GM21786 (cell line): ENCODE results near the gene IFI27.

Experiments
- ATAC-seq: cut with Tn5 transposase; IDR thresholded peaks from one replicate; pipeline ENCODE4 v1.9.1; 2021; ENCODE audit not compliant: unreplicated experiment

Gene IFI27

GRCh38 chr14:94102768-94103482 is 7.6 kb upstream of the IFI27 start:
- ATAC-seq: no peak

- ATAC-seq: no peak
Observed at GRCh38 chr14:94103554-94104150, 6.9 kb upstream of the IFI27 start.

GRCh38 chr14:94104731-94105130 is 5.8 kb upstream of the IFI27 start:
- ATAC-seq: no peak

- no peak for ATAC-seq
Observed at GRCh38 chr14:94109915-94110250, 653 bp upstream of the IFI27 start.

GRCh38 chr14:94111276-94112095 is 950 bp downstream of the IFI27 start:
- no peak for ATAC-seq

GRCh38 chr14:94112513-94113063 is 2.1 kb downstream of the IFI27 start:
- ATAC-seq: no peak

GRCh38 chr14:94113073-94113472 is 2.5 kb downstream of the IFI27 start:
- ATAC-seq: no peak

- no peak for ATAC-seq
Observed at GRCh38 chr14:94113490-94113889, 3.0 kb downstream of the IFI27 start.

- no peak for ATAC-seq
Observed at GRCh38 chr14:94113908-94114588, 3.5 kb downstream of the IFI27 start.

GRCh38 chr14:94114589-94115057 is 4.1 kb downstream of the IFI27 start:
- ATAC-seq: no peak

- ATAC-seq: no peak
Observed at GRCh38 chr14:94115058-94115591, 4.6 kb downstream of the IFI27 start.

GRCh38 chr14:94115631-94116030 is 5.1 kb downstream of the IFI27 start:
- no peak for ATAC-seq

GRCh38 chr14:94116701-94117100 is 6.2 kb downstream of the IFI27 start:
- no peak for ATAC-seq

GRCh38 chr14:94117856-94118255 is 7.3 kb downstream of the IFI27 start:
- ATAC-seq: no peak

- no peak for ATAC-seq
Observed at GRCh38 chr14:94119071-94119470, 8.5 kb downstream of the IFI27 start.

- ATAC-seq: no peak
Observed at GRCh38 chr14:94120667-94121340, 10.3 kb downstream of the IFI27 start.

GRCh38 chr14:94121485-94121884 is 10.9 kb downstream of the IFI27 start:
- no peak for ATAC-seq

GRCh38 chr14:94122438-94122837 is 11.9 kb downstream of the IFI27 start:
- no peak for ATAC-seq

GRCh38 chr14:94123296-94123695 is 12.8 kb downstream of the IFI27 start:
- no peak for ATAC-seq

- no peak for ATAC-seq
Observed at GRCh38 chr14:94123868-94124267, 13.3 kb downstream of the IFI27 start.
